Sigmoid colon (tissue), 4 donors: ENCODE data around the gene KCNK13.

ENCODE experiments used
- EP300 ChIP-seq, 4 donors: sonication (generic); formaldehyde crosslinking; IDR thresholded peaks; one replicate each; pipeline ENCODE4 v1.6.1; 2017; ENCODE audit warnings: antibody characterized with exemption in 4 of 4
- POLR2A ChIP-seq, 2 donors: fragments of 450-650 bp; IDR thresholded peaks; one replicate each; pipeline ENCODE4 v1.6.1; 2016; ENCODE audit warnings: antibody characterized with exemption in 2 of 2, mild to moderate bottlenecking in 2 of 2, moderate library complexity in 2 of 2
- POLR2AphosphoS5 ChIP-seq, 4 donors: sonication (generic); formaldehyde crosslinking; IDR thresholded peaks; one replicate each; pipeline ENCODE4 v1.6.1; 2017; ENCODE audit warnings: antibody characterized with exemption in 4 of 4
- TF ChIP-seq, protein P1 (sequence below), 4 experiments: fragments of 450-650 bp in 3 of 4; fragments of 200-600 bp in 1 of 4; IDR thresholded peaks; one replicate each; pipeline ENCODE4 v1.5.1; 2016 to 2019; ENCODE audit warnings: antibody characterized with exemption in 4 of 4, mild to moderate bottlenecking in 3 of 4, moderate library complexity in 2 of 4

DNA sequence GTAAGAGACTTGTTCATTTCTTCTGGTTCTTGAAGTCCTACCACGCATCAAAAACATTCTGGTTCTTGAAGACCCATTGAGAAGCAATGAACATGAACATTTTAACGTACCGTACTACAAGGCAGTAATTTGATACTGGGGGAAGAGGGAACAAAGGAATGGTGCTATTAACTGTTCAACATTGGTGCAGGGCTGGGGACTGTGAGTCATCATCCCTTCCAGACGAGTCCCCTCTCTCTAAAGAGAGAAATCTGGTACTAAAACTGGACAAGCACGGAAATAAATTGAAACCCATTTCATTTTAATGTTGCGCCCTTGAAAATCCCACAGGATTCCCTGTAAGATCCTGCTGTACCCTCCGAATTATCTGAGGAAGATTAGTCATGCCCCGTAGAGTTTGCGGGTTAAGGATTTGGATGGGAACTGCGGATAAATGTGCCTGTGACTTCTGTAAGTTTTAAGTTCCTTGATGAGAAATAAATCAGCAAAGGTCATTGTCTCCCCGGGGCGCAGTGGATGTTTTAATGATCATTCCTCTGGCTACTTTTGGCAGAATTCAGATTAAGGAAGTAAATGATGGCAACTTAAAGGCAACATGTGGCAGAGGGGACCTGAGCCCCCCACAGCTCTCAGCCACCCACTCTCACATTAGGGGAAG, 78.6 kb downstream of the KCNK13 start:
- TF ChIP-seq POLR2AphosphoS5 (IDR thresholded peaks at IDR 0.05): no peak
- TF ChIP-seq POLR2A (IDR thresholded peaks at IDR 0.05): no peak
- TF ChIP-seq, protein P1, sequence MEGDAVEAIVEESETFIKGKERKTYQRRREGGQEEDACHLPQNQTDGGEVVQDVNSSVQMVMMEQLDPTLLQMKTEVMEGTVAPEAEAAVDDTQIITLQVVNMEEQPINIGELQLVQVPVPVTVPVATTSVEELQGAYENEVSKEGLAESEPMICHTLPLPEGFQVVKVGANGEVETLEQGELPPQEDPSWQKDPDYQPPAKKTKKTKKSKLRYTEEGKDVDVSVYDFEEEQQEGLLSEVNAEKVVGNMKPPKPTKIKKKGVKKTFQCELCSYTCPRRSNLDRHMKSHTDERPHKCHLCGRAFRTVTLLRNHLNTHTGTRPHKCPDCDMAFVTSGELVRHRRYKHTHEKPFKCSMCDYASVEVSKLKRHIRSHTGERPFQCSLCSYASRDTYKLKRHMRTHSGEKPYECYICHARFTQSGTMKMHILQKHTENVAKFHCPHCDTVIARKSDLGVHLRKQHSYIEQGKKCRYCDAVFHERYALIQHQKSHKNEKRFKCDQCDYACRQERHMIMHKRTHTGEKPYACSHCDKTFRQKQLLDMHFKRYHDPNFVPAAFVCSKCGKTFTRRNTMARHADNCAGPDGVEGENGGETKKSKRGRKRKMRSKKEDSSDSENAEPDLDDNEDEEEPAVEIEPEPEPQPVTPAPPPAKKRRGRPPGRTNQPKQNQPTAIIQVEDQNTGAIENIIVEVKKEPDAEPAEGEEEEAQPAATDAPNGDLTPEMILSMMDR (IDR thresholded peaks at IDR 0.05): no peak
- TF ChIP-seq EP300 (IDR thresholded peaks at IDR 0.05): no peak
